Activated naive CD8-positive, alpha-beta T cell treated with anti-CD3 and anti-CD28 coated beads, Interleukin-2, amount 10 ng/mL, durations not matched to agents 7 days and 5 days (primary cell): Measurements from ENCODE around the gene CSRP1. TPM values are rescaled to one million over a fixed set of nuclear protein-coding genes. Genes with fewer than 3 reads are reported as not detected.
"Not testable (repeated sequence)": the region's sequence is repeated elsewhere in the genome, so short reads cannot be mapped to it uniquely, and the experiment has no call there.

Source experiments
- ATAC-seq: fragments of 150-1000 bp; cut with Tn5 transposase; one replicate; pipeline ENCODE4 v1.10.0; 2021; ENCODE audit warnings: low read depth, moderate library complexity
- POLR2A ChIA-PET: fragments of 350-600 bp; sonication (Branson Sonifier 250); formaldehyde crosslinking; loops from one replicate; lab custom pipeline; 2021; ENCODE audit warnings: antibody characterized with exemption; lab: Charles Lee
- DNase-seq: peaks from one replicate; pipeline ENCODE4 v3.0.0; 2021
- H3K27ac Mint-ChIP-seq: one replicate; pipeline ENCODE4 v1.8.0; 2022; ENCODE audit warnings: mild to moderate bottlenecking, mixed read lengths
- H3K27me3 Mint-ChIP-seq: one replicate; pipeline ENCODE4 v1.8.0; 2022; ENCODE audit warnings: mild to moderate bottlenecking, moderate library complexity, mixed read lengths
- H3K36me3 Mint-ChIP-seq: one replicate; pipeline ENCODE4 v1.8.0; 2021; ENCODE audit warnings: mild to moderate bottlenecking, mixed read lengths
- H3K4me1 Mint-ChIP-seq: one replicate; pipeline ENCODE4 v1.8.0; 2021; ENCODE audit warnings: mixed read lengths
- H3K4me3 Mint-ChIP-seq: one replicate; pipeline ENCODE4 v1.8.0; 2022; ENCODE audit warnings: mild to moderate bottlenecking, moderate library complexity, mixed read lengths
- H3K9me3 Mint-ChIP-seq: one replicate; pipeline ENCODE4 v1.8.0; 2021; ENCODE audit warnings: mixed read lengths
- total RNA-seq, 2 experiments: library from RNA; stranded (reverse); gene quantifications; one replicate each; pipeline ENCODE4 v1.2.3, GENCODE V29; 2021

Gene CSRP1
- total RNA-seq, 2 experiments from 2014 or later = 61.2 to 66.0 TPM

GRCh38 chr1:201493757-201494617, 12.9 kb downstream of the CSRP1 start:
- H3K4me1 Mint-ChIP-seq = peaks cover 7% of the 10 kb centered on the region
- peaks cover 23% of the 10 kb centered on the region for H3K36me3 Mint-ChIP-seq
- H3K27ac Mint-ChIP-seq = peak overlapping the region; percentile 2
- POLR2A ChIA-PET = no interaction called here
- no peak for DNase-seq
- ATAC-seq = no peak
- H3K4me3 Mint-ChIP-seq = no peak overlapping the region
- no peaks in the 10 kb centered on the region for H3K27me3 Mint-ChIP-seq
- H3K9me3 Mint-ChIP-seq = peaks cover 1% of the 10 kb centered on the region

- H3K36me3 Mint-ChIP-seq = peaks cover 26% of the 10 kb centered on the region
- H3K4me1 Mint-ChIP-seq, POLR2A ChIA-PET: not testable (repeated sequence)
Measured at GRCh38 chr1:201493026-201493656, 13.8 kb downstream of the CSRP1 start.

GRCh38 chr1:201491896-201492511, 14.9 kb downstream of the CSRP1 start:
- H3K9me3 Mint-ChIP-seq = peaks cover 1% of the 10 kb centered on the region
- H3K4me3 Mint-ChIP-seq = no peak overlapping the region
- POLR2A ChIA-PET = interaction anchor here (1.3 kb wide), 1 partner anchor 10 kb away, joined by 4 read pairs; no protein-coding TSS in a partner anchor
- H3K4me1 Mint-ChIP-seq = peaks cover 7% of the 10 kb centered on the region
- no peak overlapping the region for H3K27ac Mint-ChIP-seq
- ATAC-seq (no peak), DNase-seq (no peak)
- H3K36me3 Mint-ChIP-seq = peaks cover 31% of the 10 kb centered on the region
- no peaks in the 10 kb centered on the region for H3K27me3 Mint-ChIP-seq

More at GRCh38 chr1:201493026-201493656, 13.8 kb downstream of the CSRP1 start:
- H3K9me3 Mint-ChIP-seq, H3K4me3 Mint-ChIP-seq, H3K27ac Mint-ChIP-seq, H3K27me3 Mint-ChIP-seq, DNase-seq, ATAC-seq: not testable (repeated sequence)

DNA sequence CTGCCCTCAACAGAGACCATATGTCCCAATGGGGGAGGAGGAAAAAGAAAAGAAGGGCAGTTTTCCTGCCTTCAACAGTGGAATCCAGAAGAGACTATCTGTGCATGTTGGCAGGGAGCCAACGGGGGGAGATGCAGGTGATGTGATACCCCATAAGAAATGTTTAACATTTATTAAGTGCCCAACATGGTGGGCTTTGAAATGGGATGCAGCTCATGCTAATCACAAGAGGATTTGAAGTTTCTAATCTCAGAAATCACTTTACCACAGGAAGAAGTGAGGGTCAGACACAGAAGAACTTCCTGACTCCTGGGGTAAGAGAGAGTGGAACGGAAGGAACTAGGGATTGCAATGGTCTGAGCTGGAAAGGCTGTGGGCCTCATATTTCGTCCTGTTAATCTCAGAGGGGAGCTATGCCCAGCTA, 16.2 kb downstream of the CSRP1 start:
- no peak for DNase-seq
- H3K27me3 Mint-ChIP-seq = no peaks in the 10 kb centered on the region
- peaks cover 11% of the 10 kb centered on the region for H3K4me1 Mint-ChIP-seq
- peaks cover 1% of the 10 kb centered on the region for H3K9me3 Mint-ChIP-seq
- H3K36me3 Mint-ChIP-seq = peaks cover 28% of the 10 kb centered on the region
- no peak for ATAC-seq
- peak overlapping the region; percentile 45 for H3K27ac Mint-ChIP-seq
- POLR2A ChIA-PET = interaction anchor here (1.3 kb wide), 1 partner anchor 11 kb away, joined by 4 read pairs; no protein-coding TSS in a partner anchor
- no peak overlapping the region for H3K4me3 Mint-ChIP-seq

GRCh38 chr1:201489643-201490261, 17.2 kb downstream of the CSRP1 start:
- ATAC-seq = no peak
- Mint-ChIP-seq H3K4me1 (peaks cover 11% of the 10 kb centered on the region), H3K36me3 (peaks cover 25% of the 10 kb centered on the region), H3K9me3 (peaks cover 1% of the 10 kb centered on the region), H3K27me3 (no peaks in the 10 kb centered on the region), H3K27ac (no peak overlapping the region), H3K4me3 (no peak overlapping the region)
- POLR2A ChIA-PET = interaction anchor here (1.1 kb wide), 1 partner anchor 16 kb away, joined by 4 read pairs; no protein-coding TSS in a partner anchor
- DNase-seq = no peak

DNA sequence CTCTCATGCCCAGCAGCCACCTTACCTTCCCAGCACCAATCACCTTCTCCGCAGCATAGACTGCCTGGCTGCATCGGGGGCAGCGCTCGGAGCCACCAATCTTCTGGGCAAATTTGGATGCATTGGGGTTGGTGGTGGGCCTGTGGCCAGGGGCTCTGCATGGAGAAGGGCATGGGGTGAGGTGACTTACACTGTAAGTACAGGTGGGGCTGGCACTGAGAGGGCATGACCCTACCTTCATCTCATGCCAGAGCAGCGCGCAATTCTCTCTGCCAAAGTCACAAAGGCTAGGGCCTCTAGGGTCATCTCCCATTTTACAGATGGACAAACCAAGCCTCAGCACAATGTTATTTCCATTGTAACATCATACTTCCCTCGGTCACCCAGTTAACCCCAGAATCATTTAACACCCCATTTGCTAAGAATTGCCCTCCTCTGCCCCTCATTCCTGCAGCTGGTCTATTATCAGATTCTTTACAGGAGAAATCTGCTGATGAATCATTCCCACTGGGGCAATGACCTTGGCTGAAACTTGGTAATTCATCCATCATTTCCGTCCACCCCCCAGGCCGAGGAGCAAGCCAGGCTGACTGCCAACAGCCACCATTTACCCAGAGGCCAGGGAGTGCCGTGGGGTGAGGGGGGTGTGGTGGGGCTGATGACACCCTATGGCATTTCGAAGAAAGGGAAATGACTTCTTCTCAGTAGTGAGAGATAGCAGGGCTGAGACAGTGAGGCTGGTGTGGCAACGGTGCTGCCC, 17.9 kb downstream of the CSRP1 start:
- no peak for DNase-seq
- H3K27me3 Mint-ChIP-seq = no peaks in the 10 kb centered on the region
- POLR2A ChIA-PET = interaction anchor here (1.1 kb wide), 1 partner anchor 17 kb away, joined by 4 read pairs; no protein-coding TSS in a partner anchor
- peaks cover 11% of the 10 kb centered on the region for H3K4me1 Mint-ChIP-seq
- H3K9me3 Mint-ChIP-seq = peaks cover 1% of the 10 kb centered on the region
- ATAC-seq = no peak
- H3K4me3 Mint-ChIP-seq = no peak overlapping the region
- H3K27ac Mint-ChIP-seq = no peak overlapping the region
- H3K36me3 Mint-ChIP-seq = peaks cover 19% of the 10 kb centered on the region

DNA sequence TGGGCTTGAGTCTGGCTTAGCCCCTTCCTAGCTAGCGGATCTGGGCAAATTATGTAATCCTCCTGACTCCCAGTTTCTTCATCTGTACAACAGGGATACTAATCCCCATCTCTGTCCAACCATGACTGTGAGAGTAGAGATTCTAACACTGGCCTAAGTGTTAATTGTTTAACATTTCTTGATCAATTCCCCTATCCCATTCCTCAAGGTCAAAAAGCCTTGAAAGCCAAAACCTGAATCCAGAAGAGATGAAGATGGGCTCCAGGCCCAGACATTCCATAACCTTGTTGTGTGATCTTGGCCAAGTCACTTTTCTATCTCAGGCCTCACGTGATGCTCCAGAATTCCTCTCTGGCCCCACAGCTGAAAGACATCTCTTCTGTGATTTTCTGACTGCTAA, 19.2 kb downstream of the CSRP1 start:
- H3K4me3 Mint-ChIP-seq = no peak overlapping the region
- POLR2A ChIA-PET = no interaction called here
- H3K4me1 Mint-ChIP-seq = peaks cover 11% of the 10 kb centered on the region
- DNase-seq (no peak), ATAC-seq (no peak)
- no peaks in the 10 kb centered on the region for H3K27me3 Mint-ChIP-seq
- H3K27ac Mint-ChIP-seq = no peak overlapping the region
- no peaks in the 10 kb centered on the region for H3K9me3 Mint-ChIP-seq
- peaks cover 11% of the 10 kb centered on the region for H3K36me3 Mint-ChIP-seq

DNA sequence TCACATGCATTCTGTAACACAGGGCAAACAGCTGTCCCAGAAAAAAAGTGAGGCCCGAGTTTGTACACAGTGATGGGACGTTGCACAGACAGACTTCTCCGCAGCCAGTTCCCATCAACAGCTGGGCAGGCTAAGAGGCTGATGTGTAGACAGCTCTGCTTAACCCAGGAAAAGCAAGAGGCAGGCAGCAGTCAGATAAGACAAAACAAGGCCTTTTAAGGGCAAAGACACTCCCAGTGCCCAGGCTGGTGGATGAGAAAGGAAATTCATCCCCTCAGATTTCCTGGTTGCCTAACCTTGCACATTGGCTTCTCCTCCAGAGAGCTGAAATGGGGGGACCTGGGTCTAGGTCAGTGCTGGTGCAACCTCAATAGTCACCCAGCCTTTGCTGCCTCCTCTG, 20.7 kb downstream of the CSRP1 start:
- H3K4me3 Mint-ChIP-seq = no peak overlapping the region
- peaks cover 15% of the 10 kb centered on the region for H3K4me1 Mint-ChIP-seq
- ATAC-seq = no peak
- peaks cover 5% of the 10 kb centered on the region for H3K27me3 Mint-ChIP-seq
- no peaks in the 10 kb centered on the region for H3K9me3 Mint-ChIP-seq
- DNase-seq = no peak
- POLR2A ChIA-PET = interaction anchor here (1.4 kb wide), 1 partner anchor 17 kb away, joined by 3 read pairs; the partner anchor contains the start of gene PHLDA3
- H3K27ac Mint-ChIP-seq = no peak overlapping the region
- H3K36me3 Mint-ChIP-seq = peaks cover 11% of the 10 kb centered on the region

- peaks cover 11% of the 10 kb centered on the region for H3K36me3 Mint-ChIP-seq
- ATAC-seq = no peak
- H3K27me3 Mint-ChIP-seq = peaks cover 8% of the 10 kb centered on the region
- POLR2A ChIA-PET = interaction anchor here (1.4 kb wide), 1 partner anchor 16 kb away, joined by 3 read pairs; the partner anchor contains the start of gene PHLDA3
- DNase-seq = no peak
- no peak overlapping the region for H3K27ac Mint-ChIP-seq
- no peaks in the 10 kb centered on the region for H3K9me3 Mint-ChIP-seq
- peaks cover 12% of the 10 kb centered on the region for H3K4me1 Mint-ChIP-seq
- H3K4me3 Mint-ChIP-seq = no peak overlapping the region
Measured at GRCh38 chr1:201485184-201485774, 21.6 kb downstream of the CSRP1 start.

DNA sequence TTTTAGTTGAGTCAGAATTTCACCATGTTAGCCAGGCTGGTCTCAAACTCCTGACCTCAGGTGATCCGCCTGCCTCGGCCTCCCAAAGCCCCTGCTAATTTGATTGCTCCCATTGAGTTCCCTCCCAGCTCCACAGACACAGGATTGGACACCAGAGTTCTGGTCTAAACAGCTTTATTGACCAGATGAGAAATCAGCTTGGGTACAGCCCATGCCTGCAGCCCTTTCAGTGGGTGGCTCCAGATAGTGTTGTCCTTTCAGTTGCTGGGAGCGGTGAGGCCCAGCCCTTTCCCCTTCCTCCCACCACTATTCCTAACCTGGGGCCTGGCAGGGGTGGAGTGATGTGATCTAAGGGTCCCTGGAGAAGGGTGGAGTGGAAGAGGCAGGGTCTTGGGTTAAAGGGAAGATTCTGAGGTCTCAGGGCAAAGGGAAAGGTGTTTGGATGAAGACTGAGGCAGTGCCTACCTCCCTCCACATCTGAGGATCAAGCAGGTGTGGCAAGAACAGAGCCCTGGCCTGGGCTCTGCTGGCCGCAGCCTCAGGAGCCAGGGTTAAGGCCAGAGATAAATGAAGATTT, 23.5 kb downstream of the CSRP1 start:
- no peak for DNase-seq
- H3K9me3 Mint-ChIP-seq = no peaks in the 10 kb centered on the region
- peaks cover 17% of the 10 kb centered on the region for H3K4me1 Mint-ChIP-seq
- ATAC-seq = no peak
- H3K36me3 Mint-ChIP-seq = peaks cover 10% of the 10 kb centered on the region
- H3K27me3 Mint-ChIP-seq = peaks cover 8% of the 10 kb centered on the region
- no peak overlapping the region for H3K4me3 Mint-ChIP-seq
- POLR2A ChIA-PET = interaction anchor here (1.6 to 3.5 kb wide), 2 partner anchors 24 to 30 kb away, joined by 4 to 17 read pairs; partner anchors contain the start of gene CSRP1
- H3K27ac Mint-ChIP-seq = no peak overlapping the region

- H3K27me3 Mint-ChIP-seq = peaks cover 8% of the 10 kb centered on the region
- no peaks in the 10 kb centered on the region for H3K9me3 Mint-ChIP-seq
- no peak for ATAC-seq
- DNase-seq = no peak
- peaks cover 7% of the 10 kb centered on the region for H3K36me3 Mint-ChIP-seq
- no peak overlapping the region for H3K4me3 Mint-ChIP-seq
- H3K4me1 Mint-ChIP-seq = peaks cover 17% of the 10 kb centered on the region
- POLR2A ChIA-PET = interaction anchor here (1.0 to 3.5 kb wide), 4 partner anchors 21 to 33 kb away, joined by 3 to 17 read pairs (median 4); partner anchors contain the start of gene CSRP1
- no peak overlapping the region for H3K27ac Mint-ChIP-seq
Measured at GRCh38 chr1:201482755-201483154, 24.2 kb downstream of the CSRP1 start.
